ENCODE measurements around the gene TMEFF2. TPM values are rescaled to one million over a fixed set of nuclear protein-coding genes. Genes with fewer than 3 reads are reported as not detected.

Gene TMEFF2
- total and polyA plus RNA-seq, 10 of the 15 experiments (the other 5 are each of a cell fraction or from before 2014, with no cell fraction given) = not detected

GRCh38 chr2:192016265-192016664, 178.5 kb downstream of the TMEFF2 start:
- ChIA-PET SMC1A (ENCODE audit: uncharacterized antibody, unreplicated experiment) (interaction anchor here (0.6 to 1.0 kb wide), 4 partner anchors 9 to 120 kb away, joined by 3 to 4 read pairs (median 3); no protein-coding TSS in a partner anchor), RAD21 (ENCODE audit: unreplicated experiment) (interaction anchor here (1.6 kb wide), 2 partner anchors 99 to 146 kb away, joined by 4 read pairs; no protein-coding TSS in a partner anchor), CTCF (interaction anchor here (1.4 kb wide), 1 partner anchor 26 kb away, joined by 5 read pairs; no protein-coding TSS in a partner anchor), POLR2A (interaction anchor here (0.6 kb wide), 1 partner anchor 44 kb away, joined by 4 read pairs; no protein-coding TSS in a partner anchor)
- intact Hi-C loops (cut with micrococcal nuclease; ENCODE audit: unreplicated experiment) (no loop called here), in situ Hi-C loops (cut with MboI) (no loop called here)
- Histone ChIP-seq H3K27ac (ENCODE audit: control insufficient read depth, insufficient read depth) (no peak overlapping the region), H3K36me3 (ENCODE audit: control insufficient read depth in 2 of 2, insufficient read depth in 2 of 2, low read length in 1 of 2) (no peaks in the 10 kb centered on the region), H2AFZ (ENCODE audit: control insufficient read depth, low read depth, low read length) (no peak overlapping the region), H3K4me2 (ENCODE audit: control insufficient read depth, insufficient read depth) (no peak overlapping the region), H3K9me3 (replicated peaks; ENCODE audit: control insufficient read depth, insufficient read depth, low read length) (no peaks in the 10 kb centered on the region), H4K20me1 (ENCODE audit: control insufficient read depth, insufficient read depth) (no peaks in the 10 kb centered on the region), H3K4me1 (ENCODE audit: control insufficient read depth, insufficient read depth, low read length) (no peaks in the 10 kb centered on the region), H3K9ac (ENCODE audit: control insufficient read depth, insufficient read depth, low read length) (no peak overlapping the region), H3K4me3 (no peak overlapping the region), H3K79me2 (ENCODE audit: control insufficient read depth, insufficient read depth, low read length) (no peaks in the 10 kb centered on the region), H3K27me3 (replicated peaks in 1 of 2; ENCODE audit: control insufficient read depth in 2 of 2, insufficient read depth in 2 of 2, low read length in 1 of 2) (no peaks in the 10 kb centered on the region)
- no peak for FAIRE-seq
- TF ChIP-seq PML (IDR thresholded peaks at IDR 0.05; ENCODE audit: low read length) = no peak
- no peak for TF ChIP-seq CREB1 (IDR thresholded peaks at IDR 0.05; ENCODE audit: low read depth)
- TF ChIP-seq WRNIP1 (IDR thresholded peaks at IDR 0.05; ENCODE audit: borderline replicate concordance, low read depth, low read length) = no peak
- TF ChIP-seq PRDM15 (CRISPR knock-in tag; IDR thresholded peaks at IDR 0.05) = no peak
- no peak for TF ChIP-seq DPF2 (IDR thresholded peaks at IDR 0.05)
- TF ChIP-seq PBX3 (IDR thresholded peaks at IDR 0.05; ENCODE audit: insufficient replicate concordance, low read depth, low read length) = no peak
- no peak for TF ChIP-seq YBX1 (IDR thresholded peaks at IDR 0.05)
- no peak for TF ChIP-seq IKZF1 (conservative IDR thresholded peaks at IDR 0.05)
- no peak for TF ChIP-seq POU2F2 (IDR thresholded peaks at IDR 0.05; ENCODE audit: borderline replicate concordance, low read depth, low read length)
- no peak for TF ChIP-seq NKRF (conservative IDR thresholded peaks at IDR 0.05)
- 13% methylated on average over 1 of the region's 1 CpG for WGBS (ENCODE audit: insufficient coverage, insufficient replicate concordance, low lambda C conversion rate, missing lambda C conversion rate)
- ATAC-seq = no peak
- no peak for DNase-seq (ENCODE audit: low read depth, low spot score)
- BruUV-seq (replicated peaks) = no TSS peak
